HuH-7.5 (cell line): ENCODE data around the gene CTNNA2.

Source experiments
- DNase-seq: peaks from one replicate; pipeline ENCODE4 v3.0.0; 2011; ENCODE audit warnings: low spot score

Gene CTNNA2

DNA sequence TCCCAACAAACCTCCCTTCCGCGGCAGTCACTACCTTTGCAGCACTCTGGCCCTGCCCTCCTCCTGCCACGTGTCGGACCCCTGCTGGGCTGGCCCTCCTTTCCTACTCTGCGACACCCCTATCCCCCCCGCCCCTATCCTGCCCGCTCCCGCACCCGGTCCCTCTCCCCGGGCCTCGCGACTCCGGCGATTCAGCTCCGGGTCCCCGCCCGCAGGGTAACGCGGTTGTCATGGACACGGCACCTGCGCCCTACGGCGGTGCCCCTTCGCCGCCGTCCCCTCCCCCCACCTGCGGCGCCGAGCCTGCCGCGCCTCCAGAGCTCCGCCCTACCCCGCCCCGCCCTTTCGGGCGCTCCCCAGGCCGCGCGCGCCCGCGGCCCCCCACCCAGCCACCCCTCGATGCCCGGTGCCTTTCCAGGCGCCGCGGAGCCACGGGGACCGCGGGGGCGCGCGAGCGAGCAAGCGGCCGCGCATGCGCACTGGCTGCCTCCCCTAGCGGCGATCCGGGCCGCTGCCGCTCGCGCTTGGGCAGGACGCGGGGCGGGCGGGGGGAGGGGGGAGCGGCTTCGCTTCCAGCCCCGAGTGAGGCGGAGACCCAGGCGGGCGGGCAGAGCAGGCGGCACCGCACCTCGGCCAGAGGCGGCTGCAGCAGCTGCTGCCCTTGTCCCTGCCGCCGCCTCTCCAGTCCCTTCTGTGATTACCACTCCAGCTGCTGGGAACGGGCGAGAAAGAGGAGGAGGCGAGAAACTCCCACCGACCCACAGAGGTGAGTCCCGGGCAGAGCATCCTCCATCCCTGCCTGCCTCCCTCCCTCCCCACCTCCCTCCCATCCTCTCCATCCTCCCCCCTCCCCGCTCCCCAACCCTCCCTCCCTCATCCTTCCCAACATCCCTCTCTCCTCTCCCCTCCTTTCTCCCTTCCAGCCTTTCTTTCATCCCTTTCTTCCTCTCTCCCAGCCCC lies at the start of gene CTNNA2:
CTNNA2 (plus strand) TSS at position 610 of the 960 bp plus-strand sequence.
- peak; percentile 65 for DNase-seq

DNA sequence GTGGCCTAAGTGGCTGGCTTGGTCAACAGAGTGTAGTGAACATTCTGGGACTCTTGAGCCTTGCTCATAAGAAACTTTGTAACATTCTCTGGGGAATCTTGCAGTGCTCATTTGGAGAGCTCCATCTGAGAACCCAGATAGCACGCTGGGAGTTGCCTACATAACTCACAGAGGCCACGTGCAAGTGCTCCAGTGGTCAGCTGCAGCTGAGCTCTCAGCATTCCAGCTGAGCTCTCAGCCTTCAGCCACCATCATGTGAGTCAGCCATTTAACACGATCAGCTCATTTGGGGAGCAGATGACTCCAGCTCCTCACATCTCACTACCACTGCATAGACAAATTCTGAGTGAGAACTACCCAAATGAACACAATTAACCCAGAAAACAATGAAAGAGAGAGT lies 25.5 kb upstream of the CTNNA2 start:
- no peak for DNase-seq

DNA sequence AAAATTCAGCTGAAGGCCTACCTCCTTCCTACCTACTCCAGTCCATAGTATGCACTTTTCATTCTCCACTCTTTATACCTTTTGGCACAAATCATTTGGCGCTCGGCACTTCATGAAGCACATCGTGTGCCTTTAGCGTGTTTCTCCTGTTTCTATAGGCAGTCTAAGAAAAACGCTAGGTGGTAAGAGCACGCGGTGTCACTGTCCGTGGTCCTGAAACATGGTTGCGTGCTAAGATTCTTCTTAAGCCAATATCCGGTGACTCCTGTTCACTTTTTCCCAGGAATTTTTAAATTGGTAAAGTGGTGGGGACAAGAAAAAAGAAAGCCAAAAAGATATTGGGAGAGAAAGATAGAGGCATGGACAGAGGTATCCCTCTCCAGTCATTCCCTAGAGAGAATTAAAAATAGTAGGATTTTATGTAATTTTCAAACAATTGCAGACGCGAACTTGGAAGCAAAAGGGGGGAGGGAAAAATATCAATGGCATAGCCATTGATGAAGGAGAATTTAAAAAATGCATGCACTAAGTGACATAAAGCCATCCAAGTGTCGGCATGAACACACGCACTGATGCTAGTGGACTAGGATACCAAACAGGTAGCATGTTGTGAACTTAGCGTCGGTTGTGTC lies 1.4 kb upstream of the CTNNA2 start:
- DNase-seq: peak; percentile 9

DNA sequence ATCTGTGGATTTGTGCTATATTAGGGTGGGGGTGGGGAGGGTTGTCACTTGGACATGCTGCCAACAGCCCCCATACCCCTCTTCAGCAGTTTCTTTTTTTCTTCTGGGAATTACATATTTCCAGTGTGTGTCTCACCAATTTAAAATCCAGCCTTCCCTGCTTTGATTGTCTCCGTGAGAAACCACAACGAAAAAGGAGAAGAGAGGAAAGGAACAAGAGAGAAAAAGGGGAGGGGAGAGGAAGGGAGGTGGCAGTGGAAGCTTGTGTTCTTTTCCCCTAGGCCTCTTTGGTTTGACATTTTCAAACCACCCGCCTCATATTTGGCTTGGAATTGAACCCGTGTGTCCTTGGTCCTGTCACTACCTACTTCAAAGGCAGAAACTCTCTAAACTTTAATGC lies 860 bp downstream of the CTNNA2 start:
- no peak for DNase-seq

DNA sequence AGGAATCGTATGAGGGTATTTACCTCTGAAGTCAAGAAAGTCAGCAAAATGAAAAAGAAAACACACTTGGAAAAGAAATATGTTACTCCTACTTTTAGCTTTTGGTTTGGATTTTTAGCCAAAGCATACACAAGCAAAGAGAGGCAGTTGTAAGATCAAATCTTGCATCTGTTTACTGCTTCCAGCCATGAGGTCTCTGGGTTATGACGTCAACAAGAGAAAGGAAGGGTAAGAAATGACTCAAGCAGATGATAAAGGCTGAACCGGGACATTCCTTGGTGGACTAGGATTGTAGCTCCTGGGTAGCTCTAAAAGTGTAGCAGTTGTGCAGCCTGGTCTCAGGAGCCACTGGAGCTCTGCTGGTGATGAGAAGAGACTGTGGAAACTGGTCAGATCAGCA lies 16.8 kb downstream of the CTNNA2 start:
- no peak for DNase-seq

DNA sequence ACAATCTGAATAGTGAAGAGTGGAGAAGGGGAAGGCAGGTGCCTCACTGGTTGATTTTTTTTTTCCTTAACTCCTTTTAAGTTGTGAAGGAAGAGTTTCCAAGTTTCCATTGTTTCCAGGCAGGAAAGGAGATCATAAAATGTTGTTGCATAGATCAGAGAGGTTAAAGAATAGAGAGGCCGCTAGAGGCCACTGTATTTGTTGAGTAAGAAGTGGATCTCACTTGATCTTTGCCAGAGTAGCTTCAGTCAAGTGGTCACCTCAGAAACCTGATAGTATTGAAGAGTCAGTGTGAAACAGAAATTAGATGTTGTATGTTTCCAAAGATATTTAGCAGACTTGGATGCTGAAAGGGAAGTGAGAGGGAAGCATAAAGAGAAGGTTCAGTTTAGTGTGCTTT lies 17.6 kb downstream of the CTNNA2 start:
- DNase-seq: no peak

DNA sequence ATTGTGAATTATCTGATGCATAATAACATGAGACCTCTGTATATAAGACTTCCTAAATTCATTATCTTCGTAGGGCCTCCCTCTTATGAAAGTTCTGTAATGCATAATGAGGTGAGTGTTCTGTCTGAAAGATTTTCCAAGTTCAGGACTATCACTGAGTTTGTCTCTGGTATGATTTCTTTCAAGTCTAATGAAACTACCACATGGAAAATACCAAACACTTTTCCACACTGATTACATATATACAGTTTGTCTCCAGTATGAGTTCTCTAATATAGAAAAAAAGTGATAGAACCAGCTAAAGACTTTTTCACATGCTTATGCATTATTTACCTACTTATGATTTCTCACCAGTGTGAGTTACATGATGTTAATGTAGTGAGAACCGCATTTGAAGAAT lies 34.7 kb downstream of the CTNNA2 start:
- no peak for DNase-seq

DNA sequence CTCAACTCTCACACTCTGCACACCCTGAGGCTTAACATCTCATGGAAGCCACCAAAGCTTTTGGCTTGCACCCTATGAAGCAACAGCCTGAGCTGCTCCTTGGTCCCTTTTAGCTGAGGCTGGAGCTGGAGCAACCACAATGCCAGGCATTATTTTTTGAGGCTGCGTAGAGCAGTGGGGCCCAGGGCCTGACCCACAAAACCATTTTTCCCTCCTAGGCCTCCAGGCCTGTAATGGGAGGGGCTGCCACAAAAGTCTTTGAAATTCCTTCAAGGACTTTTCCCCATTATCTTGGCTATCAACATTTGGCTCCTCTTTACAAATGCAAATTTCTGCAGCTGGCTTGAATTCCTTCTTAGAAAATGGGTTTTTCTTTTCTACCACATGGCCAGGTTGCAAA lies 39.8 kb downstream of the CTNNA2 start:
- no peak for DNase-seq

DNA sequence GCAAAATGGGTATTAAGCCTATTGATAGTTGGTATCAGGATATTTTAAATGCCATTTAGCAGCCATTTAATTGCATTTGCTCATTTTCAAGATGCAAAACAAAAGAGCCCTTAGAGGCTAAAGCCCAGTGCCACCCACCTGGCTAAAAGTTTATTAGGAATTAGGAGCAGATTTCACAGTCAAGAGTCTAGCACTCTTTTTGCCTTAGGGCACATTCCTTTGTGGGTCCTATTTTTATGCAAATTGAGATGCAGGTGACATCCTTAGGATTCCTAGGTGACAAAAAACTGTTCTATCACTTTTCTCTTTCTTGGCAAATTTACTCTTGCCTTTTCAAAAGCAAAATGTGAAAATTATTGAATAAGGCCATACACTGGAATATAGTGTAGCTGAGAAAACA lies 42.0 kb downstream of the CTNNA2 start:
- no peak for DNase-seq

DNA sequence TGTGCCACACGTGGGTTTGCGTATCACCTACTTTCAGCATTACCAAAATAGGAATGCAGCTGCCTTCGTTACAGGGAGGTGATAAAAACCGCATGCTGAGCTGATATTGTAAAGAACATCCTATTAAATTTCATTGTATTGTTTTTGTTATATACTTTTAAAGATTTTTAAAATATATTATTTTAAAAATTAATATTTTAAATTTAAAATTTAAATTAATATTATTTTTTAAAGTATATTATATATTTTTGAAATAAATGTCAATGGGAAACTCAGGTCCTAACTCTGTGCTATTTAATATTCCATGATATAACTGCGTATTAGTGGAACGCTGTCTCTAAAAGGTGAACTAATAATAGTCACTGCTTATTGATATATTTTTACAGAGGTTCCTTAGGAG lies 51.2 kb downstream of the CTNNA2 start:
- DNase-seq: no peak

DNA sequence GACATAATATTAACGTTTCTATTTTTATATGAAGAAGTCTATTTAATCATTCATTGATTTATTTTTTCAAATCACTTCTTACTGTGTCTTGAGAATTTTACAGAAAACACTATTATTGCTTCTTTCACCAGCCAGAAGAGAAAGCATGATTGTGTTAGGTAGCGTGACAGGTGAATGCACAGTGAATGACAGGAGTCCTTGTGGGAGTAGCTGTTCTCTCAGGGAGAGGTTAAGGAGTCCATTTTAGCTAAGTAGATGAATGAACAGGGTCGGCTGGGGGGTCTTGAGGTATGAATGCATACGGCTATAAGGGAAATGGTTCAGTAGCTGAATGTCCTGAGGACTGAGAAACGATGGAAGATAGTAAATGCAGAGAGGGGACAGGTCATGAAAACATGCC lies 56.2 kb downstream of the CTNNA2 start:
- DNase-seq: no peak

DNA sequence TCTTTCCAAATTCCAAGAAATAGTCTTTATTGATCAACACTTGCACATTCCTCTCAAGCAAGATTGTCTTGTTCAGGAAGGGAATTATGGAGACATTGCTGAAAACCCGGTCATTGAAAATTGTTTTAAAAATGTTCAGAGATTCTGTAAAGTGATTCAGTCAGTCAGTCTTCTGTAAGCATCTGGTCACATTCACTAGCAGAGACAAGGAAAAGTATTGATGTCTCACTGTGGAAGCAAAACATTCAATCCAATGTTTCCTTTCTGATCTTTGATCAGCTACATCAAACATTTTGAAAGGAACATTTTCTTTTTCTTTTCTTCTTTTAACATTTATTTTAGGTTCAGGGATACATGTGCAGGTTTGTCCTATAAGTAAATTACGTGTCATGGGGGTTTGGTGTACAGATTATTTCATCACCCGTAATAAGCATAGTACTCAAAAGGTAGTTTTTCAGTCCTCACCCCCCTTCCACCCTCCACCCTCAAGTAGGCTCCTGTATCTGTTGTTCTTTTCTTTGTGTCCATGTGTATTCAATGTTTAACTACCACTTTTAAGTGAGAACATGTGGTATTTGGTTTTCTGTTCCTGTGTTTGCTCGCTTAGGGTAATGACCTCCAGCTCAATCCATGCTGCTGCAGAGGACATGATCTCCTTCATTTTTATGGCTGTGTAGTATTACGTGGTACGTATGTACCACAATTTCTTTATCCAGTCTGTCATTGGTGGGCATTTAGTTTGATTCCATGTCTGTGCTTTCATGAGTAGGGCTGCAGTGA lies 61.2 kb downstream of the CTNNA2 start:
- DNase-seq: no peak

DNA sequence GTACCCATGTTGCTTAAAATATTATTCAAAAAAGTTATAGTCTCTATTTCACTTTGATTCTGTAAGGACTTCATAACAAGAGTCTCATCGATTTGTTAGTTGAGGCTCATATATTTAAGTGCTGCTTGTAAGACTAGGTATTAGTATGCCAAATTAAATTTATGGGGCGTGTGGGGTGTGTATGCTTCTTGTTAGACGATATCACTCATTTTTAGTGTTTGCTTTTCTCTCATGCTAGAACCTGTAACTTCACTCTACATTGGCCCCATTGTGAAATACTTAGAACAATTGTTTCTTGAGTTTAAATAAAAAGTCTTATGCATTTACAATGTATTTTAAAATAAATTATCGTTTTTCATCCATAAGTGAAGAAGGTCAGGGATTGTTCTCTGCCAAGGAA lies 63.6 kb downstream of the CTNNA2 start:
- DNase-seq: no peak

DNA sequence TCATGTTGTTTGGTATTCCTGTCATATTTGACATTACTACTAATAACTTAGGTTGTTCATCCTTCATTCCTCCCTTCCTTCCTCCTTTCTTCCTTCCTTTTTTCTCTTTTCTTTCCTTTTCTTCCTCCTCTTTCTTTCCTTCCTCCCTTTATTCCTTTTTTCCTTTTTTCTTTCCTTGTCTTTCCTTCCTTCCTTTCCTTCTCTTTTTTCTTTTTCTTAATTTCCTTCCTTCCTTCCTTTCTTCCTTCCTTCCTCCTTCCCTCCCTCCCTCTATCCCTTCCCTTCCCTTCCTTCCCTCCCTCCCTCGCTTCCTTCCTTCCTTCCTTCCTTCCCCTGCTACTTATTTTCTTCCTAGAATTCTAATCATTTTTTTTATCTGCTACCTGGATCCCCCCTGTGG lies 66.1 kb downstream of the CTNNA2 start:
- DNase-seq: no peak

DNA sequence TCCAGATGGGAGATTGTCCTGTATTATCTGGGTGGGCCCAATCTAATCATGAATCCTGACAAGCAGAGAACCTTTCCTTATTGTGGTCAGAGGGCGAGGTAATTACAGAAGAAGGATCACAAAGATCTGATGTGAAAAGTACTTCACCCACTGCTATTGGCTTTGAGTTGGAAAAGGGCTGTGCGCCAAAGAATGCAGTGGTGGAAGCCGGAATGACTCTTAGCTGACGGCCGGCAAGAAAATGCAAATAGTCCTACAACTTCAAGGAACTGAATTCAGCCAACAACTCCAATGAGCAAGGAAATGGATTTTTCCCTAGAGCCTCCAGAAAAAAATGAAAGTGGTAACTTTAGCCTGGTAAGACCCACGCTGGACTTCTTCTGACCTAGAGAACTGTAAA lies 67.3 kb downstream of the CTNNA2 start:
- no peak for DNase-seq

DNA sequence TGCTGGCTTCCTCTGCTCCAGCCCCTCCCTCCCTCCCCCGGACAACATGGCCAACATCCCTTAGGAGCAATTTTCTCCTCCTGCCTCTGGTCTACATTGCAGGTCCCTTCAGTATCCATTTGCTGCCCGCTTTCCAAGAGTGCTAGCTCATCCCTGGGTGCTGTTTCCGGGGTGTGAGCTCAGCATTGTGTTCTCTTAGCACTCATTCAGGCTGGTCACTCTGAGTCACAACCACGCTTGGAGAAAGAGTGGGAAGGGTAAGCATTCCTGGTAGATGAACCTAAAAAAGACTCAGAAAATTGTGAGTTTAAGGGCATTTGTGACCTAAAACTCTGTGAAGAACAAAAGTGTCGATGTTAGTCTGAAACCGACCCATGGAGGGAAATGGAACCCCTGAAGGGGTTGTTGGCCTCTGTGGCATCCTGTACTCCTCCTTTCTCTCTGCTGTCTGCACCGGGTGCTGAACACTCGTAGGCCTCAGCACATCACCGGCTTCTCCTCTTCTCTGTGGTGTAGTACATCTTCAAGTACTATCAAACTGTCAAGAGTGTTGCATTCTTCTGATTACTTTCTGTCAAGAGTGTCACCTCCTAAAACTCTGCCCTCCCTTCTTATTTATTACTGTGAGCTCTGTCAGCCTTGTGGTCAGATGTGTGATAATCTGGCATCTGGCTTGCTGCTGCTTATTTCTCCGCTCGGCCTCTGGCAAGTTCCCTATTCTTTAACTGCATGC lies 73.0 kb downstream of the CTNNA2 start:
- DNase-seq: no peak

DNA sequence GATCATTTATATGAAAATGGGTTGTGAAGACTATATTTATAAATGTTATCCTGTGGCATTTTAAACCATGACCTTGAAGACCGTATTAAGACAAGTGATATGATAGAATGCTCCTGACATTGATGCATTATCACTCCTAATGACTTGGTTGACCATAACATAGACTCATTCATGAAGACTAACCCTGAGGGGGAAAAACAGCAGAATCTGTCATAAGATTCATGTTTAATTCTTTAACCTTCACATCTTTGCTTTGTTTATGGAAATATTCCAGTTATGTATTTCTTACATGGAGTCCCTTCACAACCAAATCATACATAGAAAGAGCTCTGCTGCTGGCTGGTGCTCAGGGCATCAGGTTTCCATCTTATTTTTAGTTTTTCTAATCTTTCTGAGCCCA lies 78.4 kb downstream of the CTNNA2 start:
- no peak for DNase-seq

DNA sequence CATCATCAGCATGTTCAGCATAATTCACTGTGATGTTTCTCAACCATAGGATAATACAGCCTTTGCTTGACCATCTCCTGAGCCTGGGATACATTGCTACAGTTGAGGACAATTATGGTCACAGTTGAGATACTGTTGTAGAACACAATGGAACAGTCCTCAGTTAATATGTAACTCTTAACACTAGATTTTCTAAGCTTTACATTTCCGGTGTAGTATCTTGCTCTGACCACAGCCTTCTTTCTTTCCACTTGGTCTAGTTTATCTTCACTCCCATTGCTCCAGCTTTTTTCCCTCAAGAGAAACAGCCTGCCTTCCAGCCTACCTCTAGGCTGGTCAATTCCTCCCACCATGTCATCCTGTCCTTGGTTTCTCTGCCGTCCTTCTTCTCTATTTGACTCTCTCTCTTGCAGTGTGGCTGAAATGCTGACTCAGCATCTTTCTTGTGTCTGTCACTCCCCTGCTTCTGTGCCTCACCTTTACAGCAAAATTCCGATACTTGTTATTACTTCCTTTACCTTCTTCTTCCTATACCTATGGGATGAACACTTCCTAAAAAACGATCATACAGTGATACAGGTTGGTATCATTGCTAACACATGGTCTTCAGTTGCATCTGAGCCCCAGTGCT lies 80.5 kb downstream of the CTNNA2 start:
- no peak for DNase-seq

DNA sequence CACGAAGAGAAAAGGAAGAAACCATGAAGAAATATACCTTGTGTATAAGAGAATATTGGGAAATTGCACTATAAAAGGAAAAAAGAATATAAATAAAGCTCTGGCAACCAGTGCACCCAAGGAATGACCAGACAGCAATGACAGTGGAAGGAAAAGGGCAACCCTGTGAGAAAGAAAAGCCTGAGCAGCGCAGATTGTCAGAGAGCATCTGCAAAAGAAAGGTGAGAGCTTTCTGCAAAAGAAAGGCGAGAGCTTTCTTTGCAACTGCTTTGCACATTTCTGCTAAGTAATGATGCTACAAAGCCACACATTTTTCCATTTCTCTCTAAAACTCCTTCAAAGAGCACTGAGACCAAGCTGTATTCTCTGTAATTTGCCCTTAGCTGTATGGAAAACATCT lies 83.6 kb downstream of the CTNNA2 start:
- no peak for DNase-seq

DNA sequence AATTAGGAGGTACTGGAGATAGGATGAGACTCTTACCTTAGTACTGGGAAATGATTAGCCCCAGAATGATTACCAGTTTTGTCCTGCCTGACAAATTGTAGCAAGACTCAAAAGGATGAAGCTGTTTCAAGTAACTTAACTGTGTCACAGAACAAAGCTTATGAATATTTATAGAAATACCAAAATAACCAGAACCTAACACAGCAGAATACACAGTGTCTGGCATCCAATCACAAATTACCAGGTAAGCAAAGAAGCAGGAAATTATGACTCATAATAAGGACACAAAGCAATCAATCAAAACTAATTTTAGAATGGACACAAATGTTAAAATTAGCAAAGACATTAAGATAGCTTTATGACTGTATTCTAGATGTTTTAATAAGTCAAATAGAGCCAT lies 91.9 kb downstream of the CTNNA2 start:
- no peak for DNase-seq

DNA sequence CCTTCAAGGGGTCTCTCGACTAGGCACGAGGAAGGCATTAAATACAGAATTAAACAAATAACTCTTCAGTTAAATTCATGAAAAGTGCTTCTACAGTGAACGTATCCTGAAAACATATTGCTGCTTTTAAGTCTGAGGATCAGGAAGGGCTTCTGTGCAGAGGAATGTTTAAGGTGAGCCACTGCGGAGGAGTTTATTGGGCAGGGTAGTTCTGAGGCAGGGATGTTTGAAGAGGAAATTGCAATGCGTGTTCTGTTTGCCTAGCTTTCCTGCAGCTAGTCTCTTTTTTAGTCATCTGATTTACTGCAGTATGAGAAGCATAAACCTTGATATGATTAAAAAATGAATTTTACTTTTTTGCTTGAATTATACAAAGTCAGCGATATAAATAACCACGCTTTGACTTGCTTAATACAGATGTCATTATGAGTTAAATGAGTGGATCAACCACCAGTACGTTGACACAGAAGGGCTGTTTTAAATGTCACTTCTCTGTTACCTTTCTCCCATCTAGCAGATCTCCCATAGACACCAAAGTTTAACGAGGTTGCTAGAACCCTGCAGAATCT lies 98.7 kb downstream of the CTNNA2 start:
- DNase-seq: no peak
